ENCODE data around the gene LONP2. TPM values are rescaled to one million over a fixed set of nuclear protein-coding genes. Genes with fewer than 3 reads are reported as not detected.

The LONP2 gene
- total RNA-seq, 1 experiment from 2014 or later: 46.8 TPM

- no peaks in the 10 kb centered on the region; the same call in 1 of the 2 replicates for H3K79me2 ChIP-seq (ENCODE audit: insufficient read depth, low read length)
- no peaks in the 10 kb centered on the region for H3K9me3 ChIP-seq (ENCODE audit: control insufficient read depth in 1 of 2, insufficient read depth in 1 of 2, low read depth in 1 of 2, low read length in 2 of 2)
- ChIA-PET RAD21 (ENCODE audit: low non-redundant PET in 1 of 2, low total read pairs in 2 of 2, uncharacterized antibody in 2 of 2, unreplicated experiment in 2 of 2) (no interaction called here), CTCF (no interaction called here), POLR2A (no interaction called here)
- no peak overlapping the region for H3K4me3 ChIP-seq (replicated peaks in 1 of 2; ENCODE audit: low read depth in 1 of 2, low read length in 2 of 2)
- H2AFZ ChIP-seq (ENCODE audit: low read depth, low read length, poor library complexity, severe bottlenecking): no peak overlapping the region
- DNase-seq (ENCODE audit: low read depth, low spot score) (no peak), ATAC-seq (no peak)
- intact Hi-C loops (cut with micrococcal nuclease): no loop called here
- TF ChIP-seq CTCF (IDR thresholded peaks at IDR 0.05 in 2 of 3, conservative IDR thresholded peaks at IDR 0.05 in 1 of 3; ENCODE audit: borderline replicate concordance in 1 of 3, insufficient read depth in 1 of 3, low read depth in 2 of 3, low read length in 2 of 3) (no peak), EZH2phosphoT487 (IDR thresholded peaks at IDR 0.05; ENCODE audit: borderline replicate concordance) (no peak), RAD21 (IDR thresholded peaks at IDR 0.05; ENCODE audit: low read depth) (no peak), ELF1 (IDR thresholded peaks at IDR 0.05; ENCODE audit: borderline replicate concordance, low read depth) (no peak), ZBTB33 (IDR thresholded peaks at IDR 0.05; ENCODE audit: extremely low read depth, insufficient replicate concordance, low read length) (no peak), EGR1 (IDR thresholded peaks at IDR 0.05; ENCODE audit: low read depth) (no peak), YY1 (IDR thresholded peaks at IDR 0.05; ENCODE audit: extremely low read depth, insufficient replicate concordance, low read depth, low read length) (no peak), ZNF274 (IDR thresholded peaks at IDR 0.05; ENCODE audit: low read depth, low read length) (no peak), POLR2A (IDR thresholded peaks at IDR 0.05; ENCODE audit: borderline replicate concordance, extremely low read depth, insufficient read depth, insufficient read length) (no peak), ATF3 (IDR thresholded peaks at IDR 0.05) (no peak), FOSL1 (IDR thresholded peaks at IDR 0.05; ENCODE audit: low read depth) (no peak), SP1 (IDR thresholded peaks at IDR 0.05; ENCODE audit: low read depth) (no peak)
- H3K36me3 ChIP-seq (ENCODE audit: control insufficient read depth in 1 of 2, insufficient read depth in 2 of 2, low read length in 2 of 2): 0 out of 4 replicates have a peak, but pooled peaks cover 2 to 3% of the 10 kb centered on the region in 2 experiments
- H3K27me3 ChIP-seq (ENCODE audit: insufficient read depth, low read length): no peaks in the 10 kb centered on the region
- no peaks in the 10 kb centered on the region for H4K20me1 ChIP-seq (ENCODE audit: insufficient read depth)
- no peak overlapping the region for H3K9ac ChIP-seq (ENCODE audit: low read length)
- H3K9me2 ChIP-seq (ENCODE audit: insufficient read depth): no peaks in the 10 kb centered on the region
- no TSS peak for BruUV-seq (replicated peaks)
- no peaks in the 10 kb centered on the region for H3K4me1 ChIP-seq (ENCODE audit: control insufficient read depth in 1 of 2, insufficient read depth in 2 of 2, low read length in 2 of 2)
- H3K27ac ChIP-seq (ENCODE audit: low read depth, low read length): no peak overlapping the region
- no peak overlapping the region for H3K4me2 ChIP-seq (ENCODE audit: low read length)
Observed at GRCh38 chr16:48271728-48272127, 27.6 kb downstream of the LONP2 start.

Measured in HCT116 (cell line).